Astrocyte of the hippocampus (primary cell): ENCODE results near the gene LEMD2.

Experiments
- DNase-seq: peaks from one replicate; pipeline ENCODE4 v3.0.0; 2011; ENCODE audit warnings: low read depth, low spot score

The LEMD2 gene

GRCh38 chr6:33722103-33722623 is 66.8 kb downstream of the LEMD2 start:
- DNase-seq, result no peak

- no peak for DNase-seq
Observed at GRCh38 chr6:33721508-33721907, 67.4 kb downstream of the LEMD2 start.
